C4-2B (cell line): ENCODE measurements around the gene DHCR7.

Source experiments
- CTCF ChIP-seq: fragments of 450-650 bp; conservative IDR thresholded peaks from 2 replicates; pipeline ENCODE4 v1.5.1; 2017; ENCODE audit warnings: mild to moderate bottlenecking
- ZFX ChIP-seq: fragments of 450-650 bp; IDR thresholded peaks from 2 replicates; pipeline ENCODE4 v1.6.1; 2017

GRCh38 chr11:71450507-71450906, 2.3 kb upstream of the DHCR7 start:
- TF ChIP-seq CTCF (no peak), ZFX (no peak)
